Upper lobe of left lung (tissue), 4 donors: ENCODE measurements around the gene DDHD1.

Experiments used
- EP300 ChIP-seq, 4 donors: sonication (generic); formaldehyde crosslinking; IDR thresholded peaks; one replicate each; pipeline ENCODE4 v1.5.1; 2017; ENCODE audit warnings: antibody characterized with exemption in 4 of 4, control low read depth in 2 of 4
- POLR2A ChIP-seq, 4 donors: fragments of 450-650 bp; IDR thresholded peaks; one replicate each; pipeline ENCODE4 v1.5.1; 2016 to 2017; ENCODE audit warnings: antibody characterized with exemption in 4 of 4, mild to moderate bottlenecking in 2 of 4
- POLR2AphosphoS5 ChIP-seq, 2 donors: sonication (generic); formaldehyde crosslinking; IDR thresholded peaks; one replicate each; pipeline ENCODE4 v1.5.1; 2017; ENCODE audit warnings: antibody characterized with exemption in 2 of 2
- TF ChIP-seq, protein P1 (sequence below), 6 experiments: fragments of 450-650 bp in 4 of 6; fragments of 200-600 bp in 2 of 6; sonication (generic) in 2 of 6; IDR thresholded peaks; one replicate each; pipeline ENCODE4 v1.5.1; 2016 to 2019; ENCODE audit warnings: antibody characterized with exemption in 6 of 6

DNA sequence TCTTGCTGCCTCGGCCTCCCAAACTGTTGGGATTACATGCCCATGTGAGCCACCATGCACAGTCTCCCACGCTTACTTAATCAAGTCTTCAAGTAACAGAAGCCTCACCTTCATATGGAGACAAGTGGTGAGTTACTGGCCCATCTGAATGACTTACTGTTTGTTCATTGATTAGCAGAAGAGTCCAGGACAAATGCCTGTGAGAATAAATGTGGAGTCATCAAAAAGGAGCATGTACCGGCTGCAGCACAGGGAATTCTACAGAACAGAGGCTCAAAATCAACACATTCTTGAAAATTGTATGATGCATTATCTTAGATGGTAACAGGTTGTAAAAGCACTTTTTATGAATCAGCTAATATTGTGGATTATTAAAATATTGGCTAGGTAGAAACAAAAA lies 129.8 kb downstream of the DDHD1 start:
- TF ChIP-seq, protein P1, sequence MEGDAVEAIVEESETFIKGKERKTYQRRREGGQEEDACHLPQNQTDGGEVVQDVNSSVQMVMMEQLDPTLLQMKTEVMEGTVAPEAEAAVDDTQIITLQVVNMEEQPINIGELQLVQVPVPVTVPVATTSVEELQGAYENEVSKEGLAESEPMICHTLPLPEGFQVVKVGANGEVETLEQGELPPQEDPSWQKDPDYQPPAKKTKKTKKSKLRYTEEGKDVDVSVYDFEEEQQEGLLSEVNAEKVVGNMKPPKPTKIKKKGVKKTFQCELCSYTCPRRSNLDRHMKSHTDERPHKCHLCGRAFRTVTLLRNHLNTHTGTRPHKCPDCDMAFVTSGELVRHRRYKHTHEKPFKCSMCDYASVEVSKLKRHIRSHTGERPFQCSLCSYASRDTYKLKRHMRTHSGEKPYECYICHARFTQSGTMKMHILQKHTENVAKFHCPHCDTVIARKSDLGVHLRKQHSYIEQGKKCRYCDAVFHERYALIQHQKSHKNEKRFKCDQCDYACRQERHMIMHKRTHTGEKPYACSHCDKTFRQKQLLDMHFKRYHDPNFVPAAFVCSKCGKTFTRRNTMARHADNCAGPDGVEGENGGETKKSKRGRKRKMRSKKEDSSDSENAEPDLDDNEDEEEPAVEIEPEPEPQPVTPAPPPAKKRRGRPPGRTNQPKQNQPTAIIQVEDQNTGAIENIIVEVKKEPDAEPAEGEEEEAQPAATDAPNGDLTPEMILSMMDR (IDR thresholded peaks at IDR 0.05) = no peak
- TF ChIP-seq POLR2AphosphoS5 (IDR thresholded peaks at IDR 0.05) (no peak), POLR2A (IDR thresholded peaks at IDR 0.05) (no peak), EP300 (IDR thresholded peaks at IDR 0.05) (no peak)
